Muscle layer of duodenum (tissue), 2 donors: ENCODE measurements around the gene TMEM248.
A peak's percentile ranks its signal among the peaks of the same experiment; 100 is the strongest.

Experiments
- H3K27ac ChIP-seq: one replicate; pipeline ENCODE4 v1.7.0; 2013; ENCODE audit warnings: mild to moderate bottlenecking, low read length
- H3K27me3 ChIP-seq: one replicate; pipeline ENCODE4 v1.7.0; 2013; ENCODE audit warnings: low read depth, mild to moderate bottlenecking, control low read depth, low read length
- H3K36me3 ChIP-seq, 2 donors: one replicate each; pipeline ENCODE4 v1.7.0; 2013; ENCODE audit warnings: low read length in 2 of 2, control low read depth in 1 of 2, mild to moderate bottlenecking in 1 of 2; ENCODE audit not compliant: insufficient read depth in 2 of 2, control insufficient read depth in 1 of 2
- H3K4me1 ChIP-seq, 2 donors: one replicate each; pipeline ENCODE4 v1.7.0; 2013; ENCODE audit warnings: low read length in 2 of 2, mild to moderate bottlenecking in 2 of 2, control low read depth in 1 of 2, moderate library complexity in 1 of 2; ENCODE audit not compliant: insufficient read depth in 2 of 2, control insufficient read depth in 1 of 2
- H3K4me3 ChIP-seq, 2 donors: one replicate each; pipeline ENCODE4 v1.7.0; 2013; ENCODE audit warnings: low read length in 2 of 2, low read depth in 1 of 2, mild to moderate bottlenecking in 1 of 2
- H3K9me3 ChIP-seq, 2 donors: one replicate each; pipeline ENCODE4 v1.7.0; 2013; ENCODE audit warnings: low read length in 2 of 2, control low read depth in 1 of 2, mild to moderate bottlenecking in 1 of 2; ENCODE audit not compliant: control insufficient read depth in 1 of 2
- donor health status: healthy.

The TMEM248 gene

GRCh38 chr7:66928388-66928787 lies 7.4 kb downstream of the TMEM248 start:
- Histone ChIP-seq H3K4me1 (peaks cover 0 to 29% of the 10 kb centered on the region in 2 donors), H3K4me3 (no peak overlapping the region), H3K9me3 (no peaks in the 10 kb centered on the region), H3K27ac (no peak overlapping the region), H3K36me3 (no peaks in the 10 kb centered on the region), H3K27me3 (no peaks in the 10 kb centered on the region)

- Histone ChIP-seq H3K9me3 (no peaks in the 10 kb centered on the region), H3K27ac (no peak overlapping the region), H3K27me3 (no peaks in the 10 kb centered on the region), H3K4me3 (no peak overlapping the region), H3K36me3 (no peaks in the 10 kb centered on the region), H3K4me1 (peaks cover 0 to 25% of the 10 kb centered on the region in 2 donors)
These were observed 8.1 kb downstream of the TMEM248 start for GRCh38 chr7:66929165-66929564.

GRCh38 chr7:66929935-66930334 lies 8.9 kb downstream of the TMEM248 start:
- Histone ChIP-seq H3K9me3 (no peaks in the 10 kb centered on the region), H3K36me3 (no peaks in the 10 kb centered on the region), H3K27me3 (no peaks in the 10 kb centered on the region), H3K4me3 (no peak overlapping the region), H3K4me1 (peaks cover 0 to 24% of the 10 kb centered on the region in 2 donors), H3K27ac (no peak overlapping the region)

GRCh38 chr7:66930341-66930740 lies 9.3 kb downstream of the TMEM248 start:
- Histone ChIP-seq H3K36me3 (no peaks in the 10 kb centered on the region), H3K27ac (no peak overlapping the region), H3K4me3 (no peak overlapping the region), H3K4me1 (peaks cover 0 to 24% of the 10 kb centered on the region in 2 donors), H3K9me3 (no peaks in the 10 kb centered on the region), H3K27me3 (no peaks in the 10 kb centered on the region)

GRCh38 chr7:66933469-66933868 lies 12.4 kb downstream of the TMEM248 start:
- Histone ChIP-seq H3K4me3 (no peak overlapping the region), H3K36me3 (no peaks in the 10 kb centered on the region), H3K9me3 (no peaks in the 10 kb centered on the region), H3K4me1 (peaks cover 0 to 13% of the 10 kb centered on the region in 2 donors), H3K27me3 (no peaks in the 10 kb centered on the region), H3K27ac (no peak overlapping the region)

- peaks cover 0 to 9% of the 10 kb centered on the region in 2 donors for H3K4me1 ChIP-seq
- H3K27ac ChIP-seq = no peak overlapping the region
- H3K36me3 ChIP-seq = peaks cover 5 to 17% of the 10 kb centered on the region in 2 donors
- H3K4me3 ChIP-seq = no peak overlapping the region
- no peaks in the 10 kb centered on the region for H3K27me3 ChIP-seq
- H3K9me3 ChIP-seq = no peaks in the 10 kb centered on the region
These were observed 16.9 kb downstream of the TMEM248 start for GRCh38 chr7:66937940-66938339.

GRCh38 chr7:66939325-66939724 lies 18.3 kb downstream of the TMEM248 start:
- H3K4me1 ChIP-seq = peaks cover 0 to 3% of the 10 kb centered on the region in 2 donors
- H3K27ac ChIP-seq = no peak overlapping the region

GRCh38 chr7:66946545-66946944 lies 25.5 kb downstream of the TMEM248 start:
- Histone ChIP-seq H3K4me1 (no peaks in the 10 kb centered on the region), H3K27ac (peak overlapping the region; percentile 27), H3K27me3 (no peaks in the 10 kb centered on the region), H3K36me3 (peaks cover 57 to 68% of the 10 kb centered on the region in 2 donors), H3K4me3 (no peak overlapping the region), H3K9me3 (no peaks in the 10 kb centered on the region)

More at GRCh38 chr7:66939325-66939724, 18.3 kb downstream of the TMEM248 start:
- peaks cover 15 to 23% of the 10 kb centered on the region in 2 donors for H3K36me3 ChIP-seq
- no peak overlapping the region for H3K4me3 ChIP-seq
- no peaks in the 10 kb centered on the region for H3K9me3 ChIP-seq
- H3K27me3 ChIP-seq = no peaks in the 10 kb centered on the region

- Histone ChIP-seq H3K9me3 (no peaks in the 10 kb centered on the region), H3K4me1 (peaks cover 0 to 3% of the 10 kb centered on the region in 2 donors), H3K27ac (no peak overlapping the region), H3K36me3 (peaks cover 63 to 69% of the 10 kb centered on the region in 2 donors), H3K27me3 (no peaks in the 10 kb centered on the region), H3K4me3 (no peak overlapping the region)
These were observed 27.6 kb downstream of the TMEM248 start for GRCh38 chr7:66948480-66949109.

GRCh38 chr7:66950311-66950710 lies 29.3 kb downstream of the TMEM248 start:
- Histone ChIP-seq H3K27ac (no peak overlapping the region), H3K9me3 (no peaks in the 10 kb centered on the region), H3K36me3 (peaks cover 58 to 71% of the 10 kb centered on the region in 2 donors), H3K27me3 (no peaks in the 10 kb centered on the region), H3K4me3 (no peak overlapping the region), H3K4me1 (peaks cover 0 to 3% of the 10 kb centered on the region in 2 donors)

- Histone ChIP-seq H3K36me3 (peaks cover 61 to 75% of the 10 kb centered on the region in 2 donors), H3K9me3 (no peaks in the 10 kb centered on the region), H3K27me3 (no peaks in the 10 kb centered on the region), H3K4me1 (peaks cover 0 to 3% of the 10 kb centered on the region in 2 donors), H3K4me3 (no peak overlapping the region), H3K27ac (no peak overlapping the region)
These were observed 29.7 kb downstream of the TMEM248 start for GRCh38 chr7:66950763-66951162.
